ENCODE data around the gene HRH1. TPM values are rescaled to one million over a fixed set of nuclear protein-coding genes. Genes with fewer than 3 reads are reported as not detected.

HRH1 gene
- polyA plus RNA-seq, 3 donors, result 0.08 to 0.24 TPM; not detected in 1

DNA sequence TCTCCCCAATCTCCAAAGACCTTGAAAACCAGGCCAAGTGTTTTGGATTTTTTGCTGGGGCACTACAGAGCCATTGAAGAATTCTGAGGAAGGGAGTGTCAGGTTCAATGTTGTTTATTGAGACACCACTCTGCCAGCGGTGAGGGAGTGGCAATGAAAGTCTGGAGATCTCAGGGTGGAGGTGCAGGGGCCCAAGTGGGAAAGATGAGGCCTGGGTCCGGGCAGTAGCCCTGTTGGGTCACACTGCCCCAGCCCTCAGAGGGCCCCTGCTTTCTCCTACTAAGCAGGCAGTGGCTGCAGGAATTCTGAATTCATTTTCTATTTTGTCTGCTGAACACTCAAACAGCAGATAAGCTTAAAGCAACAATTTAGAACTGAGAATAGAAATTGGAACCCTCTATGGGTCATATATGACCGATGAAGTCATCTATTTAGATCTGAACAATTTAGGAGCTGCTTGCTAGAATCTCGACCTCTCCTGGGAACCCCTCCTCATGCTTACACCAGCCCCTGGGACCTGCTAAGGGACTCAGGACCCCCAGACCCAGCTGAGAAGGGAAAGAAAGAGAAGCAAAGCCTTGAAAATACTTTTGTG is 17.9 kb downstream of the HRH1 start:
- Histone ChIP-seq H3K27me3 (ENCODE audit: control insufficient read depth in 2 of 2, insufficient read depth in 2 of 2, low read length in 2 of 2) (no peaks in the 10 kb centered on the region), H3K4me1 (ENCODE audit: control insufficient read depth in 1 of 2, insufficient read depth in 2 of 2, low read length in 2 of 2) (peaks cover 11 to 17% of the 10 kb centered on the region in 2 donors), H4K20me1 (ENCODE audit: insufficient read depth, low read length) (no peaks in the 10 kb centered on the region), H3K4me2 (replicated peaks; ENCODE audit: extremely low read depth, low read length, poor library complexity, severe bottlenecking) (no peak overlapping the region), H3K27ac (ENCODE audit: low read depth in 1 of 2, low read length in 2 of 2) (no peak overlapping the region), H3K79me2 (ENCODE audit: insufficient read depth, low read length) (no peaks in the 10 kb centered on the region), H3K36me3 (replicated peaks in 1 of 2; ENCODE audit: control insufficient read depth in 1 of 2, insufficient read depth in 2 of 2, low read length in 2 of 2) (no peaks in the 10 kb centered on the region), H3K9me3 (replicated peaks in 1 of 2; ENCODE audit: control insufficient read depth in 1 of 2, insufficient read depth in 1 of 2, low read length in 2 of 2) (no peaks in the 10 kb centered on the region), H3K9ac (ENCODE audit: insufficient read depth, low read length, poor library complexity, severe bottlenecking) (no peak overlapping the region), H2AFZ (ENCODE audit: insufficient read depth, low read depth, low read length, poor library complexity, severe bottlenecking) (no peak overlapping the region), H3K4me3 (replicated peaks in 1 of 3; ENCODE audit: low read depth in 2 of 3, low read length in 3 of 3) (no peak overlapping the region)
- intact Hi-C loops (cut with micrococcal nuclease), result no loop called here
- no peak for TF ChIP-seq CTCF (IDR thresholded peaks at IDR 0.05)
- no peak for DNase-seq
- Mint-ChIP-seq H3K4me3 (no peak overlapping the region), H3K27ac (no peak overlapping the region), H3K4me1 (peaks cover 17% of the 10 kb centered on the region), H3K9me3 (no peaks in the 10 kb centered on the region), H3K36me3 (no peaks in the 10 kb centered on the region), H3K27me3 (ENCODE audit: low read depth in 3 of 3) (peaks cover 0 to 9% (median 0%) of the 10 kb centered on the region in 3 donors)
- WGBS (ENCODE audit: insufficient coverage), result 86% methylated on average over 1 of the region's 4 CpGs

DNA sequence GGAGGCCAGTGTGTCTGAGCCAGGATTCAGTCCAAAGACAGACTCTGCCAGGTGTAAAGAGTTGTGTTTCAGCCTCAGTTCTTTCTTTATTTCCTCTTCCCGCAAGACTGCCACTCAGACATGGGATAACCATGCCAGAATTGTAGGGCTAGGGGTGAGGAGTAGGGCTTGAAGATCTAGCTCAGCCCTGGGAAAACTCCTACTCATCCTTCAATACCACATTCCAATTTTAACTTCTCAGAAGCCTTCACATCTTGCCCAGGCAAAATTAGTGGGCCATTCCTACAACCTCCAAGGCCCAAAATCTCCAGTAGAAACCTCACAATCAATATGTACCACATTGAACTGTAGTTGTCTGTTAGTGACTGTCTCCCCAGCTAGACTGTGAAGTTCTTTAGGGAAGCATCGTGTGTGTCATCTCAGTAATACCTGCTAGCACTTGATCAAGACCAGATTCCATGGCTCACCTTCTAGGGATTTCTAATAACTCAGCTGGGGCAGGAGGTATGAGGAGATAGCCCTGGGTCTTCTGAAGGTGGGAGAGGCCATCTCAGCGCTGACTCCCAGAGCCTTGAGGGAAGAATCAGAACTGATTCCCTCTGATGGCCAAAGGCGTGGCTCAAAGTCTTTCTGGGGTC is 19.7 kb downstream of the HRH1 start:
- intact Hi-C loops (cut with micrococcal nuclease), result no loop called here
- peaks cover 11 to 15% of the 10 kb centered on the region in 2 donors for H3K4me1 ChIP-seq (ENCODE audit: control insufficient read depth in 1 of 2, insufficient read depth in 2 of 2, low read length in 2 of 2)
- H3K4me3 ChIP-seq (replicated peaks in 1 of 3; ENCODE audit: low read depth in 2 of 3, low read length in 3 of 3), result no peak overlapping the region
- H3K27ac ChIP-seq (ENCODE audit: low read depth in 1 of 2, low read length in 2 of 2), result no peak overlapping the region
- H3K27me3 ChIP-seq (ENCODE audit: control insufficient read depth in 2 of 2, insufficient read depth in 2 of 2, low read length in 2 of 2), result no peaks in the 10 kb centered on the region
- no peaks in the 10 kb centered on the region for H3K36me3 ChIP-seq (replicated peaks in 1 of 2; ENCODE audit: control insufficient read depth in 1 of 2, insufficient read depth in 2 of 2, low read length in 2 of 2)
- peaks cover 0 to 11% (median 3%) of the 10 kb centered on the region in 3 donors for H3K27me3 Mint-ChIP-seq (ENCODE audit: low read depth in 3 of 3)
- peaks cover 17% of the 10 kb centered on the region for H3K4me1 Mint-ChIP-seq
- DNase-seq, result no peak
- TF ChIP-seq CTCF (IDR thresholded peaks at IDR 0.05), result no peak
- H2AFZ ChIP-seq (ENCODE audit: insufficient read depth, low read depth, low read length, poor library complexity, severe bottlenecking), result no peak overlapping the region
- H3K79me2 ChIP-seq (ENCODE audit: insufficient read depth, low read length), result no peaks in the 10 kb centered on the region
- no peak overlapping the region for H3K4me3 Mint-ChIP-seq
- no peak overlapping the region for H3K4me2 ChIP-seq (replicated peaks; ENCODE audit: extremely low read depth, low read length, poor library complexity, severe bottlenecking)
- H3K36me3 Mint-ChIP-seq, result no peaks in the 10 kb centered on the region
- H3K9ac ChIP-seq (ENCODE audit: insufficient read depth, low read length, poor library complexity, severe bottlenecking), result no peak overlapping the region
- H3K9me3 ChIP-seq (replicated peaks in 1 of 2; ENCODE audit: control insufficient read depth in 1 of 2, insufficient read depth in 1 of 2, low read length in 2 of 2), result no peaks in the 10 kb centered on the region
- H3K27ac Mint-ChIP-seq, result peak overlapping the region in 1 of 7 donors; percentile 4
- WGBS (ENCODE audit: insufficient coverage), result 83% methylated on average over 1 of the region's 4 CpGs
- H4K20me1 ChIP-seq (ENCODE audit: insufficient read depth, low read length), result no peaks in the 10 kb centered on the region
- peaks cover 0 to under 1% (median 0%) of the 10 kb centered on the region in 7 donors for H3K9me3 Mint-ChIP-seq

Measured in CD14-positive monocyte (primary cell).